ENCODE data around the gene DDN.

Gene DDN

DNA sequence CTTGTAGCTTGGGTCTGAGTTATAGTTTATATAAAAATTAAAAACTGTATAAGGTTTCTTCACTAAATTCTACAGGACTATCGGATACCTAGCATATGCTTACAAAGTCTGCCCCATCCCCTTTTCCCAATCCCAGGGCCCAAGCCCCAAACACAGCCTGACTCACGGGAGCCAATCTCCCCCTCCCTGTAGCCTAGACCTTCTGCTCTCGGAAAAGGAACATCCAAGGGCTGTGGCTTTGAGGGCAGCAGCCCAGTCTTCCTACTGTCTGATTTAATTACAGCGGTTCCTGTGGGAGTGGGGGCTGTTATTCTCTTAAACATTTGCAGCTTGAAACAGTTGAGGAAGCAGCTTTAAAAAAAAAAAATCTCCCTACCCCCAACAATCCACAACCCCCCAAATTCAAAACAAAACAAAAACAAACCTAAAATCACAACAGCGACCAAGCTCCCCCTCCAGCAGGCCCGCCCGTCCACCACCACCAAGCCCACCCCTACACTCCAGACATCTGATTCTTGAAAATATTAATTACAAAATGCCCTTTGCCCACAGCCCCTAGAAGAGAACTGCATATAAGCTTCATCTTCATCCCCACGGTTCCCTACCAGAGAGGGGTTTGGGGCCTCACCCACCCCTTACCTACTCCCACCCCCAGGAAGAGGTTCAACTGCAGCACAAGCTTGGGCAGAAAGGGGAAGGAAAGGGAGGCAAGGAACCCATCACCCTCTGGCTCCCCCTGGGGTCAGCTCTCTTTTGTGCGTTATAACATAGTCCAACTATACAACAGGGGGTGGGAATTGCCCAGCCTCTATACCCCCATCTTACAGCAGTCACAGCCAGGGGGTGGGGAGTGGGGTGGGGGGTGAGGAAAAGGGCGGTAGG lies 20.5 kb upstream of the DDN start:
- DNase-seq (ENCODE audit: low read depth): peak; percentile 92
- H3K4me3 ChIP-seq (ENCODE audit: low read depth, low read length): peak overlapping the region; percentile 91
- TF ChIP-seq MYC (IDR thresholded peaks at IDR 0.05; ENCODE audit: low read depth, low read length): 0 out of 2 replicates have a peak, but pooled peaks have one; percentile 40
- no peak for TF ChIP-seq POLR2A (IDR thresholded peaks at IDR 0.05; ENCODE audit: extremely low read depth, insufficient read length)
- TF ChIP-seq, protein P1, sequence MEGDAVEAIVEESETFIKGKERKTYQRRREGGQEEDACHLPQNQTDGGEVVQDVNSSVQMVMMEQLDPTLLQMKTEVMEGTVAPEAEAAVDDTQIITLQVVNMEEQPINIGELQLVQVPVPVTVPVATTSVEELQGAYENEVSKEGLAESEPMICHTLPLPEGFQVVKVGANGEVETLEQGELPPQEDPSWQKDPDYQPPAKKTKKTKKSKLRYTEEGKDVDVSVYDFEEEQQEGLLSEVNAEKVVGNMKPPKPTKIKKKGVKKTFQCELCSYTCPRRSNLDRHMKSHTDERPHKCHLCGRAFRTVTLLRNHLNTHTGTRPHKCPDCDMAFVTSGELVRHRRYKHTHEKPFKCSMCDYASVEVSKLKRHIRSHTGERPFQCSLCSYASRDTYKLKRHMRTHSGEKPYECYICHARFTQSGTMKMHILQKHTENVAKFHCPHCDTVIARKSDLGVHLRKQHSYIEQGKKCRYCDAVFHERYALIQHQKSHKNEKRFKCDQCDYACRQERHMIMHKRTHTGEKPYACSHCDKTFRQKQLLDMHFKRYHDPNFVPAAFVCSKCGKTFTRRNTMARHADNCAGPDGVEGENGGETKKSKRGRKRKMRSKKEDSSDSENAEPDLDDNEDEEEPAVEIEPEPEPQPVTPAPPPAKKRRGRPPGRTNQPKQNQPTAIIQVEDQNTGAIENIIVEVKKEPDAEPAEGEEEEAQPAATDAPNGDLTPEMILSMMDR (IDR thresholded peaks at IDR 0.05; ENCODE audit: low read depth, low read length): peak; percentile 76
- TF ChIP-seq, protein P2, sequence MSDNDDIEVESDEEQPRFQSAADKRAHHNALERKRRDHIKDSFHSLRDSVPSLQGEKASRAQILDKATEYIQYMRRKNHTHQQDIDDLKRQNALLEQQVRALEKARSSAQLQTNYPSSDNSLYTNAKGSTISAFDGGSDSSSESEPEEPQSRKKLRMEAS (IDR thresholded peaks at IDR 0.05; ENCODE audit: low read depth, low read length): peak; percentile 49

DNA sequence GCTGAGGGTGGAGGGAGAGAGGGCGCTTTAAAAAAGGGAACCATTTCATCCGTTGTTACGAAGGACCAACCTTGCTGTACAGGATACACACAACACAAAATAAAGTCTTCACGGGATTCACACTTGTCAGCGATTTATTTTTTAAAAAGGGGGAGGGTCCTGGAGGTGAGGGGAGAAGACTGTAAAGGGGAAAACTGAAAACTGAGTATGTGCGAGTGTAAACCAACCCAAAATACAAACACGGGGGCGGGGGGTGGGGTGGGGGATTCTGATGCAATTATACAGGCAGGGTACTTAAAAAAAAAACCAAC lies 19.9 kb upstream of the DDN start:
- TF ChIP-seq MYC (IDR thresholded peaks at IDR 0.05; ENCODE audit: low read depth, low read length) (no peak), POLR2A (IDR thresholded peaks at IDR 0.05; ENCODE audit: extremely low read depth, insufficient read length) (no peak)
- TF ChIP-seq, protein P2 (IDR thresholded peaks at IDR 0.05; ENCODE audit: low read depth, low read length): no peak
- TF ChIP-seq, protein P1 (IDR thresholded peaks at IDR 0.05; ENCODE audit: low read depth, low read length): no peak
- DNase-seq (ENCODE audit: low read depth): no peak
- H3K4me3 ChIP-seq (ENCODE audit: low read depth, low read length): peak overlapping the region; percentile 91

DNA sequence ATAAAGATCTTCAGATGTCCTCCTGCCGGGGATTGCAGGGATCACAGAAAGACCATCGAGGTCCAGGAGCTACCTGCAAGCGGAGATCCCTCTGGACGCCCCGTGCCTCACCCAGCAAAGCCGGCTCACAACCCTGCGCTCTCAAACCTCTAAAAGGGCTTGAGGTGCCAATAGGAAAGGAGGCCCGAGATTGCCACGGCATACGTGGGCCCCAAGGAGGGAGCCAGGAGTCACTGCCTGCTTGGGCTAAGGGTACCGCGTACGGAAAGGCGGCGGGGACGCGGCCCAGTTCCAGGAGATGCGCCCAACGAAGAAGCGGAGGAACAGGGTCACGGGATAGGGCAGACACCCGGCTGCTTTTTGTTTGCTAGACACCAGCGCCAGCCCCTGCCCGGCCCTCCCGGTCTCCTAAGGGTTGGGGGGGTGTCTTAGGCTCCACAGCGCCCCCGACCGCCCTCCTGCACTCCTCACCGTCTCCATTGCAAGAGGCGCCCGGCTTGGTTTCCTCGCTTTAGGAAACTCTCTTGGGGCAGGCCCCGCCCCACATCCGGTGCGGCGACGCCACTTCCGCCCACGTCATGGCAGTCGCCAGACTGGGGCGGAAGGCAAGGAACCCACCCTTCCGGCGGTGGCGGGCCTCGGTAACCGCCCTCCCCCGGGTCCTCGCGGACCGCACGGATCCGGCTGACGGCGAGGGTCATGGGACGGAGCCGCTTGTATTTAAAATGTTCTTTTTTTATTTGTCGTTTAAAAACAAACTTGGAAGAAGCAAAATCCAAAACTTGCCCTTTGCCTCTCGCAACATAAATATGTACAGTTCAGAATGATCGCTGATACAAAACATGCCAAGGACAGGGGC lies 19.3 kb upstream of the DDN start, which contains the start of gene PRKAG1:
Gene PRKAG1, minus strand, starts transcription at position 516 of the 859 bp plus-strand sequence. Its CDS starts 36 bp downstream, at position 480.
- peak within 1 kb of the TSS; percentile 91 for H3K4me3 ChIP-seq (ENCODE audit: low read depth, low read length)
- TF ChIP-seq MYC (IDR thresholded peaks at IDR 0.05; ENCODE audit: low read depth, low read length) (peak; percentile 57), POLR2A (IDR thresholded peaks at IDR 0.05; ENCODE audit: extremely low read depth, insufficient read length) (peak; percentile 81)
- TF ChIP-seq, protein P2 (IDR thresholded peaks at IDR 0.05; ENCODE audit: low read depth, low read length): peak; percentile 58
- TF ChIP-seq, protein P1 (IDR thresholded peaks at IDR 0.05; ENCODE audit: low read depth, low read length): peak; percentile 47
- DNase-seq (ENCODE audit: low read depth): peak; percentile 100

DNA sequence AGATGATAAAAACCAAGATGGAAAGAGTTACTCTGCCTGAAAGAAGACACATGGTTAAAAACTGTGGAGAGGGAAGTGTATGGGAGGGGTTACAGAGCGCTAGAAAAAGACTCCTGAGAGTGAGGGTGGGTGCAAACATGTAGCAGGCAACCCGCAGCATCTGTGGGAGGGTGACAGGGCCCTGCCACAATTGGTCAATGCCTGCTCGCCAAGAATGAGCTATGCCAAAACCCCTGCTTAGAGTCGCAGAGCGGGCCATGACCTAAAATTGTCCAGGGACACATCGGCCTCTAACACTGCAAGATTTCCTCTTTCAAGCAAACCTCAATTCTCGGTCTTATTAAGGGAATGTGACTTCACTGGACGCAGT lies 18.7 kb upstream of the DDN start:
- DNase-seq (ENCODE audit: low read depth): peak; percentile 90
- H3K4me3 ChIP-seq (ENCODE audit: low read depth, low read length): peak overlapping the region; percentile 91
- TF ChIP-seq MYC (IDR thresholded peaks at IDR 0.05; ENCODE audit: low read depth, low read length): no peak; the same call in 1 of the 2 replicates
- no peak for TF ChIP-seq POLR2A (IDR thresholded peaks at IDR 0.05; ENCODE audit: extremely low read depth, insufficient read length)
- TF ChIP-seq, protein P1 (IDR thresholded peaks at IDR 0.05; ENCODE audit: low read depth, low read length): no peak
- TF ChIP-seq, protein P2 (IDR thresholded peaks at IDR 0.05; ENCODE audit: low read depth, low read length): peak; percentile 39

DNA sequence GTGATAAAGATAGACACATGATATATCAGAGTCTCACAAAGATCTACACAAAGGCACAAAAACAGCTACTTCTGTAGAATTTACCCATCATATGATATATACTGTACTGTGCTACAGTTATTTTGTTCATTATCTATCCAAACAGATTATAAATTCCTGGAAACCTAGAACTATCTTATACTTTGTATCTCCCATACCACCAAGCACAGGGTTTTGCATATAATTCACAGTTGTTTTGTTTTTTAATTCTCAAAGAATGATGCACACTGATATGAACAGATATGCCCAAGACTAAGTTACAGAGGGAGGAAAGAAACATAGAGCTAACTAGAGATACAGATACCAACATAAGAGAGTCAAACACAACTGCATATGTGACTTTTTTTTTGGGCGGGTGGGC lies 16.0 kb upstream of the DDN start:
- no peak for DNase-seq (ENCODE audit: low read depth)
- TF ChIP-seq POLR2A (IDR thresholded peaks at IDR 0.05; ENCODE audit: extremely low read depth, insufficient read length): no peak
- TF ChIP-seq, protein P1 (IDR thresholded peaks at IDR 0.05; ENCODE audit: low read depth, low read length): no peak
- TF ChIP-seq, protein P2 (IDR thresholded peaks at IDR 0.05; ENCODE audit: low read depth, low read length): no peak
- TF ChIP-seq MYC (IDR thresholded peaks at IDR 0.05; ENCODE audit: low read depth, low read length): no peak
- H3K4me3 ChIP-seq (ENCODE audit: low read depth, low read length): no peak overlapping the region

Data from NB4 (cell line).